NCI-H2029 (cell line): Measurements from ENCODE around the gene AGO4.
"Not testable (repeated sequence)": the region's sequence is repeated elsewhere in the genome, so short reads cannot be mapped to it uniquely, and the experiment has no call there.

Experiments used
- DNase-seq: peaks from one replicate; lab custom pipeline; 2025; lab: John Stamatoyannopoulos, UW

The AGO4 gene

DNA sequence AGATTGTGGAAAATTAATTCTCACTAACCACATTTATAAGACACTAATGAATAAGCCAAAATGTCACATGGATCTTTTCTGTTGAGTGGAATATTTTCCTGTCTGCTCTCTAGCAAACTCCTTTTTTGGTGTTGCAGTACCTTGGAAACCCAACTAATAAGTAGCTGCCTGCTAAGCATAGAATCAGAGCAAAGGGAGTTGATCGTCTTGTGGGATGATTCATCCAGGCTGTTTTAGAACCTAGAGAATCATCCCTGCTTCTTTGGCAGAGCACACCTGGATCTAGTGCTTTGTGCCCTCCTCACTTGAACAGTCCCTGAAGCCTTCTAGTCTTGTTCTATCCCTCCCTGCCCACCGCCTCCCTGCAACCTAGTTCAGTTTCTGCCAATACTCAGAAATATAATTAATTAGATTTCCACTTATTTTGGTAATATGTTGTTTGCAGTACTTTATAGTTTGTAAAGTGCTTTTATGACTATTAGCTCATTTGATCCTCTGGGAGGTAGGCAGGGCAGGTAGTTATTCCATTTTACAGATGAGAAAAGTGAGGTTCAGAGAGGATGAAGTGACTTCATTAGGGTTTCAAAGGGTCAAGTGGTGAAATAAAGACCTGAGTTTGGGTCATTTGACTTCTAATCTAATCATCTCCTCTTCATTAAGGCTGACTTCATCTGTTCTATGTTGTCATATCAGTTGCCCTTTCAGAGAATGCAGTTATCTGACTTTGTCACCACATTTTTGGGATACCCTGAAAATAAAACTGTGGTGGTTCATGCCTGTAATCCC, 2.5 kb downstream of the AGO4 start:
- DNase-seq = no peak

DNA sequence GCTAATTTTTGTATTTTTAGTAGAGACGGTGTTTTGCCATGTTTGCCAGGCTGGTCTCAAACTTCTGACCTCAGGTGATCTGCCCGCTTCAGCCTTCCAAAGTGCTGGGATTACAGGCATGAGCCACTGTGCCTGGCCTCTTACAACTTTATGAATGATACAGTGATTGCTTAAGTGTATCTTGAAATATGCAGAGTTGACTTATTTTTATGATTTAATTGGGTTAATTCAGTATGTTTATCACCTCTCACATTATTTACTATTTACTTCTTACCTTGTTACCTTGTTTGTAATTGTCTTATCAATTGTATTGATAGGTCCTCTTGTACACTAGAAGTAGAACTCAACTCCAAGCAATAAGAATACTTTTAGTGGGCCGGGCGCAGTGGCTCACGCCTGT, 4.9 kb downstream of the AGO4 start:
- DNase-seq = not testable (repeated sequence)

DNA sequence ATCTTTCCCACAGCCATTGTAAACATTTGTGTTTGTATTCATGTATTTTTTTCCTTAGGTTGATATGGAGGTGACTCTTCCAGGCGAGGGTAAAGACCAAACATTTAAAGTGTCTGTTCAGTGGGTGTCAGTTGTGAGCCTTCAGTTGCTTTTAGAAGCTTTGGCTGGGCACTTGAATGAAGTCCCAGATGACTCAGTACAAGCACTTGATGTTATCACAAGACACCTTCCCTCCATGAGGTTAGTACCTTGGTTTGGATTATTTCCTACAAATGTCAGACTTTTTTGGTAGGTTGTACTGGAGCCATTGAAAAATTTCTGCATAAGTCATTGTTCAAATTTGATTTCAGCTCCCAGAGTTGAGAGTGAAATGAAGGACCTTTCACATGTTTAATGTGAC, 17.4 kb downstream of the AGO4 start:
- no peak for DNase-seq

DNA sequence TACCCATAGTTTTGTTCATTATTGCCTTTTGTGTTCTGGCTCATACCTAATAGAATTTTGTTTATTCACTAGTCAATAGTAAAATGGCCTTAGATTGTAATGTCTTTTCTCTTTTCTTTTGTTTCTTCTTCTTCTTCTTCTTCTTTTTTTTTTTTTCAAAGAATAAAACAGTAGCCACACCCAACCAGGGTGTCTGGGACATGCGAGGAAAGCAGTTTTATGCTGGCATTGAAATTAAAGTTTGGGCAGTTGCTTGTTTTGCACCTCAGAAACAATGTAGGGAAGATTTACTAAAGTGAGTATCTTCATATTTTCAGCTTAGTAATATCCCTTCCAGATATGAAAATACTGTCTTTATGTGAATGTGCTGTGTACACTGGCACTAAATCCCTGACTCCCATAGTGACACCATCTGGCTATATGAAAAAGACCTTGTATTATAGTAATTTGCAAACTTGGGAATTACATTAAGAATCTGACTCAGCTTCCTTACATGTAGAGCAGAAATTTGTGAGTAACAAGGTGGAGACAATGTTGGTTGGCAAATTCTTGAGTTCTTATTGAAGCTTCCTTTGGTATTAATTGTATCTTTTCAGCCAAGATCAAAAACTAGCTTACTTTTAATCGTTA, 24.6 kb downstream of the AGO4 start:
- DNase-seq = no peak

DNA sequence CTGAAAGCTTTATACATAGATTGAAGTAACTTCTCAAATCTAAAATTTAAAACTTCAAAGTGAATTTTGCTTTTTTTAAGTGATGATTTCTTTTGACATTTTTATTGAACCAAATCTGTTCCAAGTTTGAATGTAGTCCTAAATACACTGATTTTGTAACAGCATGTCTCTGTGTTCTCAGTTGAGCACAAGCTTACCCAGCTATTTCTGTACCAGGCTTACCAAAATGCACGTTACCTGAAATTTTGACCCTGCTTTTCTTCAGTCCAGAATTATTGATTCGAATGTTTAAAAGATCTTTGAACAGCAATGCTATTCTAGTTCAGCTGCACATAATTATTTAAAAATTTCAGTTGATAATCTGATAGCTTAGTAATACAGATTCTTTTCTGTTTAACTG, 25.6 kb downstream of the AGO4 start:
- DNase-seq = no peak

DNA sequence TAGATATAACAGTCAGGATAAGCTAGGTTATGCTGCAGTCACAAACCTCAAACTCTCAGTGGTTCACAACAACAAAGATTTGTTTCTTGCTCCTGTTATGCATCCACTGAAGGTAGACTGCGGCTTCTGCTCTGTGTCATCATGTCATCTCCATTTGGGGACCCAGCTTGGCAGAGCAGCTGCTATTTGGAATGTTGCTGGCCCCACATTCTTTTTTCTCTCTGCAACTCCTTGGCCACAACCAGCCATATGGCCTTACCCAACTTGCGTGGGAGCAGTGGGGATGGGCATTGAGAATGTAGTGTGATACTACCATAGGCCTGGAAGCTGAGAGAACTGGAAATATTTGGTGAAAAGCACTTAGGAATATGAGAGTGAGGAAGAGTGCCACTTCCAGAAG, 26.4 kb downstream of the AGO4 start:
- DNase-seq = no peak

DNA sequence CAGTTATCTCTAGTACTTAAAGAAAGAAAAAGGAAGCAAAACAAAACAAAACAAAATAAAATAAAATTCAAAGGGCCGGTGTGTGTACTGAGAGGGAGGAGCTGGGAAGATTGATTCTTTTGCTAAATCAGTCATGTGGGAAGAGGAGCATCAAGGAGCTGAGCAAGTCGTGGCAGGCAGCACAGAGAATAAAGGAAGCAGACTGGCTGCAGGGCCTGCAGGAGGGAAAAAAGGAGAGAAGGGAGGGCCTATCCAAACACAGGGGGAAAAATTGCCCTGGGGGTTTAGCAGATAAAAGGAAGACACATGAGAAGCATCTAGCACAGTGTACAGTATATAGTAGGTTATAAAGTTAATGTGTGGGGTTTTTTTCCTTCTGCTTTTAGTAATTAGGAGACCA, 27.6 kb downstream of the AGO4 start:
- no peak for DNase-seq

DNA sequence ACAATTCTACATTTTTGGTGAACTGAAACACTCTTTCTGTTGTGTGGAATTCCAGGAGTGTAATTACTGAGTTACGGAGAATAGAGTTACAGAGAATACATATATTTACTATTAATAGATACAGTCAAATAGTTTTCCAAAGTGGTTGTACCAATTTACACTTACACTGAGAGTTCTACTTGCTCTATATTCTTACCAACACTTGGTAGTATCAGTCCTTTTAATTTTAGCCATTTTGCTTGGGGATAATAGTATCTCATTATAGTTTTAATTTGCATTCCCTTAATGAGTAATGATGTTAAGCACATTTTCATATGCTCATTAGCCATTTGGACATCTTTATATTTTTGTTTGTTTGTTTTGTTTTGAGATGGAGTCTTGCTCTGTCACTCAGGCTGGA, 28.9 kb downstream of the AGO4 start:
- DNase-seq = no peak

DNA sequence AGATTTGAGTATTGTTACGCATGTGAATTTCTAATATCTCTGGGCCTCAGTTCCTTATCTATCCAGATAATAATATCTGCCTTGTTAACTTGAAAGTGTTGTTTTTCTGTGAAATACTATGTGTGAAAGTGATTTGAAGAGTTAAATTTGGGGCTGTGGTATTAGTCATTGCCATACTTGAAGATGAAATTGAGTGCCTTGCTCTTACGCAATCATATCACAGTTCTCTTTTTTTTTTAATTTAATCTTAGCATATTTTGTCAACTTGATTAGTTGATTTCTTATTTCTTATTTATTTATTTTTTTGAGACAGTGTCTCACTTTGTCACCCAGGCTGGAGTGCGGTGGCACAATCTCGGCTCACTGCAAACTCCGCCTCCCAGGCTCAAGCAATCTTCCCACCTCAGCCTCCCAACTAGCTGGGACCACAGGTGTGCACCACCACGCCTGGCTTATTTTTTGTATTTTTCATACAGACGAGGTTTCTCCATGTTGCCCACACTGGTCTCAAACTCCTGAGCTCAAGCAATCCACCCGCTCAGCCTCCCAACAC, 31.0 kb downstream of the AGO4 start:
- DNase-seq = no peak

DNA sequence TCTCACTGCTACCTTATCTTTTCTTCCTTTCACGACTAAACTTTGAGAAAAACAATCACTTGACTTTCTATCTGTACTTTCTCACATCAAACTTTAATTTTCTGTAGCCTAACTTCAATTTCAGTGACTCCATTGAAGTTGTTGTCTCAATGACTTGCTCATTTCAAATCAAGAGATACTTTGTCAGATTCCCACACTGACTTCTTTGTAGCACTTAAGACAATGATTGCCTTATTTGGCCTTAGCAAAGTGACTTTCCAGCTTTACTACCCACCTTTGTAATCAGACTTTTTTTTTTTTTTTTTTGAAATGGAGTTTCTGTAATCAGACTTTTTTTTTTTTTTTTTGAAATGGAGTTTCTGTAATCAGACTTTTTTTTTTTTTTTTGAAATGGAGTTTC, 37.0 kb downstream of the AGO4 start:
- no peak for DNase-seq

DNA sequence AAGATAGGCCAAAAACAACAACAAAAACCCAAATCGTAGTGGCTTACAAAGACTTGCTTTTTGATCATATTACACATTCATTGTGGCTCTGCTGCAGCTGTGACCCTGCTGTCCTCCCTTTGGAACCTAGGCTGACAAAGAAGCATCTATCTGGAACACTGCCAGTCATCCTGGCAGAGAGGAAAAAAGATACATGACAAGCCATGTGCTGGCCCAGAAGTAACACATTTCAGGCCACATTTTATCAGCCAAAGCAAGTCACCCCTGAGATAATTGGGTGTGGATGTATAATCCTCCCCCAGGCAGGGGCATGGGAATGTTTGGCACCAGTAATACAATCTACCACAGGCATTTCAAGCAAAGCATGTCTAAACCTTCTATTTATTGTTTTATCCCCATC, 38.0 kb downstream of the AGO4 start:
- DNase-seq = no peak

DNA sequence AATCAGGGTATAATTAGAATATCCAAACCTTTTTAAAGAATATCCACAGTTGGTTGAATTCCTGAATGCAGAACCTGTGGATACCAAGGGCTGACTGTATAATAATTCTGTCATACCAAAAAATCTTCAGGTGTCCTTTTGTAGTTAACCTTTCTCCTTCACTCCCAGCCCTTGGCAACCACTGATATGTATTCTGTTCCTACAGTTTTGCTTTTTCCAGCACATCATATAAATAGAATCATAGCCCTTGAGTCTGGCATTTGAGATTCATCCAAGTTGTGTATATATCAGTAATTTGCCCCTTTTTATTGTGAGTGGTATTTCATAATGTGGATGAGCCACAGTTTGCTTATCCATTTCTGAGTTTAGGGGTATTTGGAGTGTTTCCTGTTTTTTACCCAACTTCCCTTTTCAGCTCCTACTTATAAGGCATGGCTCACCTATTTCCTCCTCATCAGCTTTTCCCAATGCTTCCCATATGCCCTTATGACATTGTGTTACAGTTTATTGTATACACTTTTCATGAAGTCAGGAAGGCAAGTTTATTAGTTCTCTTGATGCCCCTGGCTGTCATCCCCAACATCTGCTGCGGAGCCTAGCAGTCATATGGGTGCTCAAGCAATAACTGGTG, 40.2 kb downstream of the AGO4 start:
- DNase-seq = no peak

DNA sequence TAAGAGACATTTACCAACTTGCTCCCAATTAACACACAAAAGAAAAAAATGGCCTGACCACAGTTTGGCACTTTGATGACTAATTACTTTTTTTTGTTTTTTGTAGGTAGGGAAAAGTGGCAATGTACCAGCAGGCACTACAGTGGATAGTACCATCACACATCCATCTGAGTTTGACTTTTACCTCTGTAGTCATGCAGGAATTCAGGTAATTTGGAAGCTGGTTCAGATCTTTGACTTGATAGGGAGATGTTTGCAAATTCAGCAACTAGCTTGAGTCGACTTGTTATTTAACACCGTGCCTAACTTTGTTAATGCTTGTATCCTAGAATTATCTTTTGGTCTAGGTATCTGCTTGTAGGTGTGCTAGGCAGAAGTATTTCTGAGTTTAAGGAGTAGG, 42.2 kb downstream of the AGO4 start:
- no peak for DNase-seq

DNA sequence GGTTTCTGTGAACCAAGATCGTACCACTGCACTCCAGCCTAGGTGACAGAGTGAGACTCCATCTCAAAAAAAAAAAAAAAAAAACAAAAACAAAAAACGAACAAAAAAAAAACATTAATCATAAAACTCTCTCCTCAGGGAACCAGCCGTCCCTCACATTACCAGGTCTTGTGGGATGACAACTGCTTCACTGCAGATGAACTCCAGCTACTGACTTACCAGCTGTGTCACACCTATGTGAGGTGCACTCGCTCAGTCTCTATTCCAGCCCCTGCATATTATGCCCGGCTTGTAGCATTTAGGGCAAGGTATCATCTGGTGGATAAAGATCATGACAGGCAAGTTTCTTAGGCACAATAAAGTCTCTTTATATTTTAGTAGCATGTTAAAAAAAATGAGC, 42.9 kb downstream of the AGO4 start:
- no peak for DNase-seq

DNA sequence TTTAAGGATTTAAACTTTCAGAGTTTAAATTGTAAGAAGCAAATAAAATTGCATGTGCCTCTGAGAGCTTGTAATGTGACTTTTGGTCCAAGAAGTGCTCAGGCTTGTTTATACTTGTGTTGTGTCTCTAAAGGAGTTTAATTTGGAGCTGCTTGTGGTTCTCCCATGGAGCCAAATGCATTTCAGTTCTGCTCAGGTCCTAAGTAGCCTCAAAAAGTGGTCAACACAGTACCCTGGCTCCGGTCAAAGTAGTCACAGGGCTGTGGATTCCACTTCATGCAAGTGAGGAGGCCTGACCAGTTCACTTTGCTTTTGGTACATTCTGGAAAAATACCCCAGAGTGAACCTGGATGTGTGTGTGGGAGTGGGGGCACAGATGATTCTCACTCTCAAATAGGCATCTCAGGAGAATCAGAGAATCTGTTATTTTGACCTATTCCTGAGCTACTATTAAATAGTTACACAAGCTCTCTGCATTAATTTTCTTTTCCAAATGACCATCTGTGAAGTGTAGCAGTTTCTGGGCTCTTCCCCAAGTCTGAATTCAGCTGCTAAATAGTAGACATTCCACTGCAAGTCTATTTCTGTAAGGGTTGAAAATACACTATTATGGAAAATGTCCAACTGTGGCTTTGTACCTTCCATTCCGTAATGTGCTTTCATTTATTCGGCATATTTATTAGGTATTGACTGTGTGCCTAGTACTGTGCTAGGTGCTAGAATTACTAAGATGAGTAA, 43.5 kb downstream of the AGO4 start:
- DNase-seq = no peak

DNA sequence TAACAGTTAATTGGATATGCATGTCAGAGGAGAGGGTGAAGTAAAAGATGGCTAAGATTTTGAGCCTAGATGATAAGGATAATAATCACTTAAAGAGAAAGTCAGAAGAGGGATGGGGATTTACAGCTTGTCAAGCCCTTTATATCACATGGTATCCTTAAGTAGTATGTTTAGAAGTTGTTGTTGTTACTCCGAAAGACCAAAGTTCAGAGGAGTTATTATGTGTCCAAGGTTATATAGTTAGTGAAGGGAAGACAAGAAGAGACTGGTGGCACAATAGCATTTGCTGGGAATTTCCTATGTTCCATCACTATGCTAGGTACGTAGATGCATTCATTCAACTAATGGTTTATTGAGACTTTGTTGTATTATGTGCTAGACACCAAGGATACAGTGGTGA, 44.4 kb downstream of the AGO4 start:
- no peak for DNase-seq

DNA sequence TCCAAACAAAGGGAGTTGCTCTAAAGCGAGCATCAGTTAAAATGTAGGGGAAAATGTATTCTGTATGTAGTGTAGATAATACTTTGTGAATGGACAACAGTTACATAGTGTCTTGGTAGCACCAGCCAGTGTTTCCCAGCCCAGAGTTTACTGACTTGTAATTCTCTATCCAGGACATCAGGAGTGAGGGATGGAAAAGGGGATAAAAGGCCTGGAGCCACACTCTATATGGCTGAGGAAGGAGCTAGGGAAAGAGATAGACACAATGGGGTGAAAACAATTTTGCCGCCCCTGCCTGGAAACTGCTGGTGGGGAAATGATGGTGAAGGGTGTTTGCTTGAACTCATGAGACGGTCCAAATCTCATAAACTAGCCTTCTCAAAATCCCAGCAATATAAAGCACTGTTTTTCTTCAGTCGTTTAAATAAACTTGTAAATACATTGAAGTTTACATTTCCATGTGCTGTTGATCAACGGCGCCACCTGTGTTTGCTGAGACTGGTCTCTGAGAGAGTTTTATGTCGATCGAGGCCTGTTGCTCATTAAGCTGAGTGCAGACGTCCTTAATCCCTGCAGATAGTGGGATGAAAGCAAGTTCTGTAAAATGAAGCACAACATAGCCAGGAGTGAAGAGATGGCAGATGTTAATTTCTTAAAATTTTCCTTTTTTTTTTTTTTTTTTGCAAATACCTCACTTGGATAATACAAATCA, 47.3 kb downstream of the AGO4 start:
- no peak for DNase-seq

DNA sequence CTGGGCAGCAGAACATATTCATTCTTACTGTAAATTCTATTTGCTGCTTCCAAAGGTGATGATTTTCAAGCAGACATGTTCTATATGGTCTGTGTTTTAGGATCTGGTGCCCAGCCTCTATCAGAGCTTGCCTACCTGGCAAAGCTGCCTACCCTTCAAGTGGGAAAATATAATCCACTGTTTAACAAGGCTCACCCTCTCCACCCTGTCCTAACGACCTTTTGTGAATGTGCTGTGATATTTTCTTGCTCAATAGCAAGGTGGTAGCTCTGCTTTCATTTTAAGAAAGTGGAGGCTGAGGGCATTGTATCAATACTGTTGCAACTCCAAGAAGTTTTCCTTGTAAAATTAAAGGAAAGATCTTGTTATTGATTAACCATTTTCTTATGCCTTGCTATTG, 49.1 kb downstream of the AGO4 start:
- no peak for DNase-seq

DNA sequence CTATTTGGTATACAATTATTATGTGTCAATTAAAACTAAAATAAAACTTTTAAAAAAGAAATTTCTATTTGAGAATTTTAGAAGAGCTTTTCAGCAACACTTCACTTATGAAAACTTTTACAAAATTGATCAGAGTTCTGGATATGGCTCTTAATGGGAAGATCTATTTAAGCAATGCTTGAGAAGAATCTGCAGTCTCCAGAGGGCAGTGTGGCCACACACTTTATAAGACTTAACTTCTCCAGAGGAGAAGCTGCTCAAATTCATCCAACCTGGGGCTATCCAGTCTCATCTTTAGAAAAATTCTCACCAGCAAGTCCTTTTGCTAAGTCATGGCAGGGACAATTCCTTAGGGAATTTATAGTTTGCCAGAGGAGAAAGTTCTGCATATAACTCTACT, 50.0 kb downstream of the AGO4 start:
- DNase-seq = no peak

DNA sequence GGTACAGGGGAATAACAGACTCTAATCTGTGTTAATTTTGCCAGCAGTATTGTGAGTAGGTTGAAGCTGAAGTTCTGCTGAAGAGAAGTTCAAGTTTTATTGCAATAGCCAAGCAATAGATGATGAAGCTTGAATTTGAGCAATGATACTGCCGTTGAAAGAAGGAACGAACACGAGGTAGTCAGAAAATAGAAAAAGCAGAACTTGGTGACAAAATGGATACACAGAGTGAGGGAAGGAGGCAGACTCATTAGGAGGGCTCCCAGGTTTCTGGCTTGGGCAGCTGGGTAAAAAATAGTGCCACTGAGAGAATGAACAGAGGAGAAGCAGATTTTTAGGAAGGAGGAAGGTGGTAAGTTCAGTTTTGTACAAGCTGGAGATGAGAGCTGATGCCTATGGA, 52.9 kb downstream of the AGO4 start:
- no peak for DNase-seq

DNA sequence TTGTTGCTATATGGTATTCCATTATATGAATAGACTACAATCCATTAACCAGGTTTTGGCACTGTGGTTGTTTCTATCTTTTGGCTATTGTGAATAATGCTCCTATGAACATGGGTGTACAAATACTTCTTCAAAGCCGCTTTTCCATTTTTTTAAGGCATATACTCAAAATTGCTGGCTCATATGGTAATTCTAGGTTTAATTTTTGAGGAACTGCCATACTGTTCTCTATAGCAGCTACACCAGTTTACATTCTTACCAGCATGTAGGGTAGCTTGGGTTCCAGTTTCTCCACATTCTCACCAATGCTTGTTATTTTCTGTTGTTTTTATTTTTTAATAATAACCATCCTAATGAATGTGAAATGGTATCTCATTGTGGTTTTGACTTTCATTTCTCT, 55.3 kb downstream of the AGO4 start:
- DNase-seq = no peak
